HG03095 (cell line): ENCODE results near the gene SORL1.
A peak's percentile ranks its signal among the peaks of the same experiment; 100 is the strongest.

Experiments
- ATAC-seq: cut with Tn5 transposase; IDR thresholded peaks from one replicate; pipeline ENCODE4 v1.9.1; 2021; ENCODE audit warnings: moderate library complexity; ENCODE audit not compliant: unreplicated experiment

Gene SORL1

GRCh38 chr11:121559606-121560200 is 107.6 kb downstream of the SORL1 start:
- no peak for ATAC-seq

- no peak for ATAC-seq
Measured at GRCh38 chr11:121560236-121560635, 108.1 kb downstream of the SORL1 start.

GRCh38 chr11:121561240-121561639 is 109.1 kb downstream of the SORL1 start:
- no peak for ATAC-seq

- ATAC-seq = no peak
Measured at GRCh38 chr11:121561716-121562115, 109.6 kb downstream of the SORL1 start.

GRCh38 chr11:121563003-121563402 is 110.9 kb downstream of the SORL1 start:
- ATAC-seq = no peak

- no peak for ATAC-seq
Measured at GRCh38 chr11:121563900-121564822, 112.0 kb downstream of the SORL1 start.

GRCh38 chr11:121564948-121565684 is 113.0 kb downstream of the SORL1 start:
- no peak for ATAC-seq

- ATAC-seq = no peak
Measured at GRCh38 chr11:121566279-121567168, 114.4 kb downstream of the SORL1 start.

GRCh38 chr11:121567995-121568394 is 115.9 kb downstream of the SORL1 start:
- ATAC-seq = no peak

GRCh38 chr11:121569332-121570299 is 117.5 kb downstream of the SORL1 start:
- ATAC-seq = peak; percentile 98

- no peak for ATAC-seq
Measured at GRCh38 chr11:121570453-121570852, 118.3 kb downstream of the SORL1 start.

- no peak for ATAC-seq
Measured at GRCh38 chr11:121571506-121571905, 119.4 kb downstream of the SORL1 start.

- ATAC-seq = no peak
Measured at GRCh38 chr11:121572571-121573059, 120.5 kb downstream of the SORL1 start.

GRCh38 chr11:121574801-121575200 is 122.7 kb downstream of the SORL1 start:
- no peak for ATAC-seq

GRCh38 chr11:121575250-121575962 is 123.3 kb downstream of the SORL1 start:
- ATAC-seq = peak; percentile 65

- ATAC-seq = peak; percentile 24
Measured at GRCh38 chr11:121575963-121576290, 123.8 kb downstream of the SORL1 start.

GRCh38 chr11:121576531-121576930 is 124.4 kb downstream of the SORL1 start:
- ATAC-seq = no peak

- ATAC-seq = no peak
Measured at GRCh38 chr11:121577106-121577848, 125.2 kb downstream of the SORL1 start.
